ENCODE results near the gene RAB3GAP2.

The RAB3GAP2 gene

DNA sequence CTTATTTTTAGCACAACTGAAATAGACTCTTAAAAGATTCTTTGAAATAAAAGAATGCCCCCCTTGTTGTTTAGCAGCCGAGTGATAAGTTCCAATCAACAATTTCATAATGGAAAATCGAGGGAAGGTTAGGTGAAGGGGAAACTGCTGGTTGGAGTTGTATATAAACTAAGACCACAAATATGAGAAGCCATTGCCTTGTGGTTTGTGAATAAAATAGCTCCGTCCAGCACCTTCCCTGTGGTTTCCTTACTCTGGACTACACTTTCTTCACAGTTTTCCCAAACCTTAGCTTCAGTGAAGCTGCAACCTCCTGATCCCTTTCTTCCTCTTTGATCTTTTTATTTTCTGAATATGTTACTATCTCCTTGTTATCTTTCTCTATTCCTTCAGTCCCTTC, 6.7 kb upstream of the RAB3GAP2 start:
- no peak overlapping the region for H3K4ac ChIP-seq (ENCODE audit: low read depth in 1 of 2, low read length in 2 of 2)
- H3K36me3 ChIP-seq (ENCODE audit: control insufficient read depth in 1 of 2, insufficient read depth in 2 of 2, low read depth in 1 of 2, low read length in 2 of 2) = no peaks in the 10 kb centered on the region
- H2BK12ac ChIP-seq (ENCODE audit: low read length in 2 of 2) = no peak overlapping the region
- DNase-seq = peak; percentile 79
- no peak overlapping the region for H3K14ac ChIP-seq (ENCODE audit: low read length in 2 of 2)
- H4K91ac ChIP-seq (ENCODE audit: low read length) = no peak overlapping the region
- H2AFZ ChIP-seq (ENCODE audit: low read depth, low read length) = no peak overlapping the region
- no peak overlapping the region for H4K8ac ChIP-seq (ENCODE audit: low read length)
- H3K79me1 ChIP-seq (replicated peaks; ENCODE audit: low read length, poor library complexity, severe bottlenecking) = no peaks in the 10 kb centered on the region
- H2BK5ac ChIP-seq (ENCODE audit: low read depth, low read length, poor library complexity, severe bottlenecking) = no peak overlapping the region
- WGBS = 0% methylated on average over 2 of the region's 3 CpGs
- no peak overlapping the region for H2AK5ac ChIP-seq (ENCODE audit: low read length, severe bottlenecking)
- peaks cover 0 to 10% of the 10 kb centered on the region in 2 experiments for H3K27me3 ChIP-seq (ENCODE audit: control insufficient read depth in 1 of 2, insufficient read depth in 1 of 2, low read length in 2 of 2)
- H3K4me2 ChIP-seq (ENCODE audit: low read length, poor library complexity, severe bottlenecking) = no peak overlapping the region
- no peak overlapping the region for H3K27ac ChIP-seq (ENCODE audit: low read length, poor library complexity, severe bottlenecking)
- H3K23ac ChIP-seq (ENCODE audit: low read length in 2 of 2) = no peak overlapping the region
- no peaks in the 10 kb centered on the region for H3K9me3 ChIP-seq (ENCODE audit: control insufficient read depth, low read length)
- no peak overlapping the region for H2BK120ac ChIP-seq (ENCODE audit: low read depth, low read length)
- no peak overlapping the region for H3K18ac ChIP-seq (ENCODE audit: low read depth in 1 of 2, low read length in 2 of 2)
- H3K4me1 ChIP-seq (ENCODE audit: control insufficient read depth, insufficient read depth, low read depth, low read length) = no peaks in the 10 kb centered on the region
- H2BK15ac ChIP-seq (ENCODE audit: low read depth, poor library complexity, severe bottlenecking) = no peak overlapping the region
- no peak overlapping the region for H3K9ac ChIP-seq (ENCODE audit: low read length)
- no peak overlapping the region for H3K4me3 ChIP-seq (ENCODE audit: insufficient read depth in 1 of 2, low read depth in 1 of 2, low read length in 2 of 2)

DNA sequence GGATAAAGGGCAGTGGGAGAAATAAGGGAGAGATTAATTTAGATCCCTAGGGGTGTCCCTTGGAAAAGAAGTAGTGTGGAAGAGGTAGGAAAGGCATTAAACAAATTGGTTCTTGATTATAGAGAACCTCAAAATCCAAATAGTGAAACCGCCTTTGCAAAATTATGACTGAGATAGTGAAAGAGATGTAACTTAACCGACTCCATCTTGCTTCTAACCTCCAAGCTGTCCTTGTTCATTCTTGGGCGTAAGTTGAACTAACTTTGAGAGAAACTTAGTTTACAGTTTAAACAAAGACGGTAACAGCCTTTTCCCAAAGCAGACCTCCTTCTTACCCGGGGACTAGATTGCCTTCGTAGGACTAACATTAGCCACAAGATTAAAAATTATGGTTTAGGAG, 3.2 kb upstream of the RAB3GAP2 start:
- Histone ChIP-seq H3K4me2 (ENCODE audit: low read length, poor library complexity, severe bottlenecking) (no peak overlapping the region), H4K8ac (ENCODE audit: low read length) (no peak overlapping the region), H3K27me3 (ENCODE audit: control insufficient read depth in 1 of 2, insufficient read depth in 1 of 2, low read length in 2 of 2) (peaks cover 0 to 10% of the 10 kb centered on the region in 2 experiments), H2BK15ac (ENCODE audit: low read depth, poor library complexity, severe bottlenecking) (no peak overlapping the region), H3K4ac (ENCODE audit: low read depth in 1 of 2, low read length in 2 of 2) (no peak overlapping the region), H2BK120ac (ENCODE audit: low read depth, low read length) (no peak overlapping the region), H3K79me1 (replicated peaks; ENCODE audit: low read length, poor library complexity, severe bottlenecking) (no peaks in the 10 kb centered on the region), H3K4me1 (ENCODE audit: control insufficient read depth, insufficient read depth, low read depth, low read length) (no peaks in the 10 kb centered on the region), H2BK5ac (ENCODE audit: low read depth, low read length, poor library complexity, severe bottlenecking) (no peak overlapping the region), H2AK5ac (ENCODE audit: low read length, severe bottlenecking) (no peak overlapping the region), H3K14ac (ENCODE audit: low read length in 2 of 2) (no peak overlapping the region), H3K23ac (ENCODE audit: low read length in 2 of 2) (no peak overlapping the region), H2BK12ac (ENCODE audit: low read length in 2 of 2) (no peak overlapping the region), H3K9ac (ENCODE audit: low read length) (no peak overlapping the region), H3K27ac (ENCODE audit: low read length, poor library complexity, severe bottlenecking) (no peak overlapping the region), H3K18ac (ENCODE audit: low read depth in 1 of 2, low read length in 2 of 2) (no peak overlapping the region), H3K9me3 (ENCODE audit: control insufficient read depth, low read length) (no peaks in the 10 kb centered on the region), H2AFZ (ENCODE audit: low read depth, low read length) (no peak overlapping the region), H4K91ac (ENCODE audit: low read length) (no peak overlapping the region), H3K36me3 (ENCODE audit: control insufficient read depth in 1 of 2, insufficient read depth in 2 of 2, low read depth in 1 of 2, low read length in 2 of 2) (no peaks in the 10 kb centered on the region), H3K4me3 (ENCODE audit: insufficient read depth in 1 of 2, low read depth in 1 of 2, low read length in 2 of 2) (no peak overlapping the region)
- DNase-seq = no peak
- WGBS = 94% methylated on average over 2 of the region's 6 CpGs

DNA sequence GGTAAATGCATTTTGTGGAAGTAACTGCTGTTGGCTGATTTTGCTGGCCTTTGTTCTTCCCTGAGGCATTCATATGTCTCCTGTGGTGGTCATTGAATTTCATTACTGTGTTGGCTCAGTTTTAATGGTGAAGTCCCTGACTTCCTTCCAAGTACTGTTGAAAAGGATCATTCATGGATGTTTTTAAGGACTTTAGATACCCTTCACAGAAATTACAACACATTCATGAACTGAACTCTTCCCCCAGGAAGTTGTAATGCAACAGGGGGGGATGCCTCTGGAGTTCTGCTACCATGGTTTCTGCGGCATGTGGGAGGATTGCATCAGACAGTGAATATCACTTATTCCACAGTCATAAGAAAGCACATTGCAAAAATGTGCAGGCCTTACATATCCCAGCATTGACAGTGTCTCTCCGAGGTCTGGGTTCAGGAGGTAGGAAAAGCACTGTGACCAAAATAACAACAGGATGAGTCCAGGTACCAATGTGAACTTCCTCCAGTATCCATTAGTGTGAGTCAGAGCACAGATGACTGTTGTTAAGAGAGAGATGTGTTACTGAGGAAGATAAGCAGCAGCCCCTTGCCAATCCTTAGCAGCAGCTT, 2.1 kb upstream of the RAB3GAP2 start:
- Histone ChIP-seq H3K14ac (ENCODE audit: low read length in 2 of 2) (no peak overlapping the region), H2BK15ac (ENCODE audit: low read depth, poor library complexity, severe bottlenecking) (no peak overlapping the region), H3K27ac (ENCODE audit: low read length, poor library complexity, severe bottlenecking) (no peak overlapping the region), H3K4me2 (ENCODE audit: low read length, poor library complexity, severe bottlenecking) (no peak overlapping the region), H2AFZ (ENCODE audit: low read depth, low read length) (no peak overlapping the region), H3K4me3 (ENCODE audit: insufficient read depth in 1 of 2, low read depth in 1 of 2, low read length in 2 of 2) (no peak overlapping the region), H3K36me3 (ENCODE audit: control insufficient read depth in 1 of 2, insufficient read depth in 2 of 2, low read depth in 1 of 2, low read length in 2 of 2) (peaks cover 0 to 6% of the 10 kb centered on the region in 2 experiments), H4K8ac (ENCODE audit: low read length) (no peak overlapping the region), H4K91ac (ENCODE audit: low read length) (no peak overlapping the region), H3K9ac (ENCODE audit: low read length) (peak overlapping the region; percentile 5), H3K9me3 (ENCODE audit: control insufficient read depth, low read length) (no peaks in the 10 kb centered on the region), H3K4ac (ENCODE audit: low read depth in 1 of 2, low read length in 2 of 2) (no peak overlapping the region), H2AK5ac (ENCODE audit: low read length, severe bottlenecking) (no peak overlapping the region), H3K18ac (ENCODE audit: low read depth in 1 of 2, low read length in 2 of 2) (no peak overlapping the region), H2BK5ac (ENCODE audit: low read depth, low read length, poor library complexity, severe bottlenecking) (no peak overlapping the region), H2BK120ac (ENCODE audit: low read depth, low read length) (no peak overlapping the region), H3K27me3 (ENCODE audit: control insufficient read depth in 1 of 2, insufficient read depth in 1 of 2, low read length in 2 of 2) (peaks cover 0 to 8% of the 10 kb centered on the region in 2 experiments), H2BK12ac (ENCODE audit: low read length in 2 of 2) (no peak overlapping the region), H3K79me1 (replicated peaks; ENCODE audit: low read length, poor library complexity, severe bottlenecking) (no peaks in the 10 kb centered on the region), H3K23ac (ENCODE audit: low read length in 2 of 2) (no peak overlapping the region), H3K4me1 (ENCODE audit: control insufficient read depth, insufficient read depth, low read depth, low read length) (no peaks in the 10 kb centered on the region)
- WGBS = 82% methylated on average over 2 of the region's 2 CpGs
- peak; percentile 25 for DNase-seq

DNA sequence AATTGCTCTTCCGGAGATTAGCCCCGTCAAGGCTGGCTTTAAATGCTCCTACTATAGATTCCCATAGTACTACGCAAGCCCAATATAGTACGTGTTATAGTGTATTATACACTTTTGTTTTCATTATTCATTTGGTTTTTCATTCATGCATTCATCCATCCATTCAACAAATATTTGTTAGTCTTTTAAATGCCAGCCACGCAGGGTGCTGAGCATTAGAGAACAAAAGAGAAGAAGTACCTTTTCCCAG, 513 bp upstream of the RAB3GAP2 start:
- DNase-seq = no peak
- H2BK15ac ChIP-seq (ENCODE audit: low read depth, poor library complexity, severe bottlenecking) = no peak overlapping the region
- H3K27me3 ChIP-seq (ENCODE audit: control insufficient read depth in 1 of 2, insufficient read depth in 1 of 2, low read length in 2 of 2) = no peaks in the 10 kb centered on the region
- H2BK5ac ChIP-seq (ENCODE audit: low read depth, low read length, poor library complexity, severe bottlenecking) = no peak overlapping the region
- H3K9me3 ChIP-seq (ENCODE audit: control insufficient read depth, low read length) = no peaks in the 10 kb centered on the region
- H3K4me3 ChIP-seq (ENCODE audit: insufficient read depth in 1 of 2, low read depth in 1 of 2, low read length in 2 of 2) = peak overlapping the region in 1 of 2 experiments; percentile 96
- no peak overlapping the region for H2AK5ac ChIP-seq (ENCODE audit: low read length, severe bottlenecking)
- peak overlapping the region; percentile 81 for H3K4me2 ChIP-seq (ENCODE audit: low read length, poor library complexity, severe bottlenecking)
- H3K9ac ChIP-seq (ENCODE audit: low read length) = peak overlapping the region; percentile 98
- no peak overlapping the region for H2BK120ac ChIP-seq (ENCODE audit: low read depth, low read length)
- no peaks in the 10 kb centered on the region for H3K79me1 ChIP-seq (replicated peaks; ENCODE audit: low read length, poor library complexity, severe bottlenecking)
- no peak overlapping the region for H2AFZ ChIP-seq (ENCODE audit: low read depth, low read length)
- peak overlapping the region; percentile 76 for H3K27ac ChIP-seq (ENCODE audit: low read length, poor library complexity, severe bottlenecking)
- no peak overlapping the region for H3K23ac ChIP-seq (ENCODE audit: low read length in 2 of 2)
- H3K14ac ChIP-seq (ENCODE audit: low read length in 2 of 2) = no peak overlapping the region
- no peak overlapping the region for H4K8ac ChIP-seq (ENCODE audit: low read length)
- no peak overlapping the region for H2BK12ac ChIP-seq (ENCODE audit: low read length in 2 of 2)
- peak overlapping the region in 1 of 2 experiments; percentile 61 for H3K18ac ChIP-seq (ENCODE audit: low read depth in 1 of 2, low read length in 2 of 2)
- H3K4ac ChIP-seq (ENCODE audit: low read depth in 1 of 2, low read length in 2 of 2) = no peak overlapping the region
- no peak overlapping the region for H4K91ac ChIP-seq (ENCODE audit: low read length)
- peaks cover 0 to 21% of the 10 kb centered on the region in 2 experiments for H3K36me3 ChIP-seq (ENCODE audit: control insufficient read depth in 1 of 2, insufficient read depth in 2 of 2, low read depth in 1 of 2, low read length in 2 of 2)
- H3K4me1 ChIP-seq (ENCODE audit: control insufficient read depth, insufficient read depth, low read depth, low read length) = no peaks in the 10 kb centered on the region
- no CpG with 5 or more reads among the region's 5 CpGs for WGBS

Data from mesenchymal stem cell (in vitro differentiated cells and primary cell).